Measurements from ENCODE around the gene LGI4.

LGI4 gene

DNA sequence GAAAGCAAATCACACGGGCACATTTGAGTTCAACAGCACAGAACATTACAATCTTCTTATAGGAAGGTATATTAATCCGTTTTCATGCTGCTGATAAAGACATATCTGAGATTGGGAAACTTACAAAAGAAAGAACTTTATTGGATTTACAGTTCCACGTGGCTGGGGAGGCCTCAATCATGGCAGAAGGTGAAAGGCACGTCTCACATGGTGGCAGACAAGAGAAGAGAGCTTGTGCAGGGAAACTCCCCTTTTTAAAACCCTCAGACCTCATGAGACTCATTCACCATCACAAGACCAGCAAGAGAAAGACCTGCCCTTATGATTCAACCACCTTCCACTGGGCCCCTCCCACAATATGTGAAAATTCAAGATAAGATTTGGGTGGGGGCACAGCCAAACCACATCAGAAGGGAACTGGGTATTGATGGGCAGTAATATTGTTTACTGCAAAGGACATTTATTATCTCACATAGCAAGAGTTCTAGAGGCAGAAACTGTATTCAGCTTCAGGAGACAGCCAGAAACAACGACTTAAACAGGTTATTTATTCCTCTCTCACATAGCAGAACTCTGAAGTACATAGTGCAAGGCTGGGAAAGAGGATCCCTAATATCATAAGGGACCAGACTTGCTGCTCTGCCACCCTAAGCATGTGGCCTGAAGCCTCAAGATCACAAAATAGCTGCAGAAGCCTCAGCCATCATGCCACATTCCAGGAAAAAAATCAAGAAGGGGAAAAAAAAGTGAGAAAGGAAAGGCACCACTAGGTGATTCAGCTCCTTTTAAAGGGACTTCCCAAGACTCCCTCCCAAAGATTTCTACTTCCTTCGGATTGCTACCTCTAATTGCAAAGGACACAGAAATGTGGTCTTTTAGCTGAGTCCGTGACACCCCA lies 42.8 kb upstream of the LGI4 start:
- DNase-seq (ENCODE audit: low spot score): no peak
- Histone ChIP-seq H3K36me3 (ENCODE audit: low read depth) (no peaks in the 10 kb centered on the region), H3K27ac (ENCODE audit: poor library complexity, severe bottlenecking) (no peak overlapping the region), H3K27me3 (ENCODE audit: insufficient read depth, poor library complexity, severe bottlenecking) (no peaks in the 10 kb centered on the region), H3K9me3 (ENCODE audit: severe bottlenecking) (no peaks in the 10 kb centered on the region), H3K4me1 (ENCODE audit: insufficient read depth, poor library complexity, severe bottlenecking) (no peaks in the 10 kb centered on the region), H3K4me3 (ENCODE audit: severe bottlenecking) (no peak overlapping the region)
- ATAC-seq (ENCODE audit: low read depth): no peak
- TF ChIP-seq CTCF (IDR thresholded peaks at IDR 0.05; ENCODE audit: poor library complexity, severe bottlenecking): no peak

GRCh38 chr19:35176181-35176570 lies 41.3 kb upstream of the LGI4 start:
- no peak for TF ChIP-seq CTCF (IDR thresholded peaks at IDR 0.05; ENCODE audit: poor library complexity, severe bottlenecking)
- no peak for ATAC-seq (ENCODE audit: low read depth)
- Histone ChIP-seq H3K4me3 (ENCODE audit: severe bottlenecking) (no peak overlapping the region), H3K9me3 (ENCODE audit: severe bottlenecking) (no peaks in the 10 kb centered on the region), H3K4me1 (ENCODE audit: insufficient read depth, poor library complexity, severe bottlenecking) (no peaks in the 10 kb centered on the region), H3K27me3 (ENCODE audit: insufficient read depth, poor library complexity, severe bottlenecking) (no peaks in the 10 kb centered on the region), H3K27ac (ENCODE audit: poor library complexity, severe bottlenecking) (no peak overlapping the region), H3K36me3 (ENCODE audit: low read depth) (no peaks in the 10 kb centered on the region)
- no peak for DNase-seq (ENCODE audit: low spot score)

- Histone ChIP-seq H3K4me3 (ENCODE audit: severe bottlenecking) (no peak overlapping the region), H3K36me3 (ENCODE audit: low read depth) (peaks cover 5% of the 10 kb centered on the region), H3K4me1 (ENCODE audit: insufficient read depth, poor library complexity, severe bottlenecking) (peaks cover 2% of the 10 kb centered on the region), H3K27me3 (ENCODE audit: insufficient read depth, poor library complexity, severe bottlenecking) (no peaks in the 10 kb centered on the region), H3K27ac (ENCODE audit: poor library complexity, severe bottlenecking) (no peak overlapping the region), H3K9me3 (ENCODE audit: severe bottlenecking) (no peaks in the 10 kb centered on the region)
- no peak for TF ChIP-seq CTCF (IDR thresholded peaks at IDR 0.05; ENCODE audit: poor library complexity, severe bottlenecking)
- no peak for ATAC-seq (ENCODE audit: low read depth)
- DNase-seq (ENCODE audit: low spot score): no peak
Observed at GRCh38 chr19:35174226-35174625, 39.4 kb upstream of the LGI4 start.

DNA sequence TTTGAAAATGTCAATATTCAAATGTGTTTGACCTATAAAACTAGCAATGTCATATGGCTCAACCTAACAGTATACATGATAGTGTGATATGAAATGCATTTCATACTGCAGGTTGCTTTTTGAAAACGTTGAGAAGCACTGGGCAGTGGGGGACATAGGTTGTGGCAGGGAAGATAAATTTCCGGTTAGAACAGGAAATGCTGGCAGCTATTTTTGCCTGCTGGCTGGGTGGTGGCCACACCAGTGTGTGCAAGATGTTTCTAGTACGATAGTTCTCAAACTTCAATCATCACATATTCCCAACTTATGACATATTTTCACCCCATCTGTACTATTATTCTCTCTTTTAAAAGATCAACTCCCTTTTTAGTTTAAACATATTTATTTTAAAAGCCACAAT lies 36.9 kb upstream of the LGI4 start:
- Histone ChIP-seq H3K27ac (ENCODE audit: poor library complexity, severe bottlenecking) (no peak overlapping the region), H3K36me3 (ENCODE audit: low read depth) (peaks cover 8% of the 10 kb centered on the region), H3K4me3 (ENCODE audit: severe bottlenecking) (no peak overlapping the region), H3K4me1 (ENCODE audit: insufficient read depth, poor library complexity, severe bottlenecking) (peaks cover 10% of the 10 kb centered on the region), H3K27me3 (ENCODE audit: insufficient read depth, poor library complexity, severe bottlenecking) (no peaks in the 10 kb centered on the region), H3K9me3 (ENCODE audit: severe bottlenecking) (no peaks in the 10 kb centered on the region)
- TF ChIP-seq CTCF (IDR thresholded peaks at IDR 0.05; ENCODE audit: poor library complexity, severe bottlenecking): no peak
- no peak for DNase-seq (ENCODE audit: low spot score)
- no peak for ATAC-seq (ENCODE audit: low read depth)
